K562 (cell line): ENCODE data around the gene LEPR. TPM values are rescaled to one million over a fixed set of nuclear protein-coding genes. Genes with fewer than 3 reads are reported as not detected.

ENCODE experiments used
- CC2D1A ChIP-seq: fragments of 450-650 bp; IDR thresholded peaks from 2 replicates; pipeline ENCODE4 v1.6.1; 2017; ENCODE audit warnings: mild to moderate bottlenecking
- CREBBP ChIP-seq: IDR thresholded peaks from one replicate; pipeline ENCODE4 v1.6.1; 2012; ENCODE audit warnings: low read depth, mild to moderate bottlenecking, control low read depth, inconsistent platforms, low read length
- DPF2 ChIP-seq: fragments of 450-650 bp; IDR thresholded peaks from 2 replicates; pipeline ENCODE4 v1.6.1; 2016
- HBP1 ChIP-seq: fragments of 450-650 bp; formaldehyde crosslinking; IDR thresholded peaks from 2 replicates; pipeline ENCODE4 v1.4.0; 2022; ENCODE audit warnings: missing genetic modification characterization
- JUNB ChIP-seq: fragments of 450-650 bp; formaldehyde crosslinking; conservative IDR thresholded peaks from 2 replicates; pipeline ENCODE4 v1.4.0; 2020; ENCODE audit warnings: mild to moderate bottlenecking
- KDM1A ChIP-seq, 2 experiments: fragments of 450-650 bp; IDR thresholded peaks; 2 replicates each; pipeline ENCODE4 v1.6.1; 2016; ENCODE audit warnings: mild to moderate bottlenecking in 2 of 2
- KLF6 ChIP-seq: fragments of 250-450 bp; sonication (Bioruptor Pico); IDR thresholded peaks from 2 replicates; pipeline ENCODE4 v1.4.0; 2020; ENCODE audit warnings: mild to moderate bottlenecking, moderate library complexity, borderline replicate concordance
- L3MBTL2 ChIP-seq: fragments of 450-650 bp; IDR thresholded peaks from 2 replicates; pipeline ENCODE4 v1.6.1; 2016; ENCODE audit warnings: mild to moderate bottlenecking, moderate library complexity
- LEF1 ChIP-seq: fragments of 450-650 bp; IDR thresholded peaks from 2 replicates; pipeline ENCODE4 v1.6.1; 2016; ENCODE audit warnings: mild to moderate bottlenecking
- MTA3 ChIP-seq: fragments of 450-650 bp; formaldehyde crosslinking; IDR thresholded peaks from 2 replicates; pipeline ENCODE4 v1.6.1; 2017; ENCODE audit warnings: mild to moderate bottlenecking, borderline replicate concordance
- OTX1 ChIP-seq: fragments of 450-650 bp; formaldehyde crosslinking; IDR thresholded peaks from 2 replicates; pipeline ENCODE4 v1.4.0; 2022; ENCODE audit warnings: mild to moderate bottlenecking
- PML ChIP-seq: IDR thresholded peaks from 2 replicates; pipeline ENCODE4 v1.6.1; 2012; ENCODE audit warnings: low read length, inconsistent platforms
- RAD21 ChIP-seq, 2 experiments: fragments of 250-450 bp in 1 of 2; fragments of 450-650 bp in 1 of 2; sonication (Bioruptor Pico) in 1 of 2; formaldehyde crosslinking in 1 of 2; IDR thresholded peaks in 1 of 2; conservative IDR thresholded peaks in 1 of 2; 2 replicates each; pipeline versions ENCODE4 v1.4.0 to v1.8.0; 2020 to 2022; ENCODE audit warnings: mild to moderate bottlenecking in 2 of 2, moderate library complexity in 1 of 2
- SOX6 ChIP-seq: fragments of 450-650 bp; IDR thresholded peaks from 2 replicates; pipeline ENCODE4 v1.6.1; 2014; ENCODE audit warnings: mild to moderate bottlenecking
- SRF ChIP-seq, 2 experiments: fragments of 250-450, 450-650 bp in 1 of 2; sonication (Bioruptor Pico) in 1 of 2; sonication (generic) in 1 of 2; formaldehyde crosslinking; IDR thresholded peaks; 2 replicates each; pipeline versions ENCODE4 v1.5.0 to v1.5.1; 2020 to 2022; ENCODE audit warnings: mild to moderate bottlenecking in 1 of 2, missing genetic modification reagents in 1 of 2
- ZBED1 ChIP-seq: IDR thresholded peaks from 2 replicates; pipeline ENCODE4 v1.6.1; 2014
- ZNF584 ChIP-seq: fragments of 200-800 bp; sonication (Bioruptor generic); IDR thresholded peaks from 2 replicates; pipeline ENCODE4 v1.6.1; 2016; ENCODE audit warnings: low read depth, mild to moderate bottlenecking, missing genetic modification characterization, missing compliant biosample characterization
- ZNF707 ChIP-seq: fragments of 250-450 bp; sonication (Bioruptor Pico); conservative IDR thresholded peaks from 2 replicates; pipeline ENCODE4 v1.8.0; 2022; ENCODE audit warnings: inconsistent platforms, mild to moderate bottlenecking, moderate library complexity
- polyA plus RNA-seq, 8 experiments: library from polyadenylated mRNA; depleted of rRNA in 4 of 8; stranded (reverse) in 5 of 8; unstranded in 3 of 8; fragments of >200 nt; fragmentation: Nextera tagmentation in 2 of 8; fragmentation: Illumina TruSeq in 1 of 8; extraction: Ambion mirVana in 2 of 8; extraction: Trizol in 1 of 8; gene quantifications; 2 replicates each; pipeline versions ENCODE4 v1.2.1 to v1.2.3, GENCODE V29; 2011 to 2014; ENCODE audit warnings: inconsistent platforms in 1 of 8, missing spikeins in 1 of 8
- total RNA-seq, 7 experiments: library from RNA; depleted of rRNA in 6 of 7; stranded (reverse); fragments of >200 nt in 6 of 7; fragmentation: Illumina TruSeq in 2 of 7; extraction: Trizol in 2 of 7; gene quantifications; 2 replicates each; pipeline versions ENCODE4 v1.2.1 to v1.2.3, GENCODE V29; 2011 to 2021; ENCODE audit warnings: low replicate concordance in 1 of 7
- TF ChIP-seq, protein P1 (sequence below), 2 experiments: fragments of 150-350 bp in 1 of 2; IDR thresholded peaks; 2 replicates each; pipeline ENCODE4 v1.6.1; 2012 to 2016; ENCODE audit warnings: low read depth in 2 of 2, low read length in 2 of 2, mild to moderate bottlenecking in 1 of 2, moderate library complexity in 1 of 2
- TF ChIP-seq, protein P2 (sequence below), 2 experiments: fragments of 450-650 bp; IDR thresholded peaks; 2 replicates each; pipeline ENCODE4 v1.6.1; 2018; ENCODE audit warnings: mild to moderate bottlenecking in 2 of 2, low read depth in 1 of 2; ENCODE audit not compliant: partially characterized antibody in 2 of 2

The LEPR gene
- total and polyA plus RNA-seq, 9 of the 15 experiments (the other 6 are each of a cell fraction or from before 2014, with no cell fraction given), result 12.2 to 111 (median 43.1) TPM

- TF ChIP-seq KDM1A (IDR thresholded peaks at IDR 0.05) (peak; percentile 91 to 93), JUNB (CRISPR knock-in tag) (0 out of 2 replicates have a peak, but pooled peaks have one; percentile 4), CC2D1A (peak; percentile 98), ZNF584 (peak; percentile 9; the same call in 1 of the 2 replicates), LEF1 (peak; percentile 99), SRF (CRISPR knock-in tag; IDR thresholded peaks at IDR 0.05) (0 out of 4 replicates have a peak, but pooled peaks of 1 of the 2 experiments have one; percentile 56), DPF2 (peak; percentile 99), PML (peak; percentile 99), MTA3 (peak; percentile 63), ZBED1 (peak; percentile 88; the same call in 1 of the 2 replicates), CREBBP (no peak), SOX6 (peak; percentile 99), OTX1 (CRISPR knock-in tag) (0 out of 2 replicates have a peak, but pooled peaks have one; percentile 62), HBP1 (CRISPR knock-in tag) (peak; percentile 80; the same call in 1 of the 2 replicates), L3MBTL2 (peak; percentile 72), RAD21 (CRISPR knock-in tag; conservative IDR thresholded peaks at IDR 0.05 in 1 of 2, IDR thresholded peaks at IDR 0.05 in 1 of 2) (peak; percentile 26 to 42; a peak in 2 of 4 replicates), KLF6 (CRISPR knock-in tag) (peak; percentile 74; the same call in 1 of the 2 replicates), ZNF707 (CRISPR knock-in tag) (no peak)
- TF ChIP-seq, protein P1, sequence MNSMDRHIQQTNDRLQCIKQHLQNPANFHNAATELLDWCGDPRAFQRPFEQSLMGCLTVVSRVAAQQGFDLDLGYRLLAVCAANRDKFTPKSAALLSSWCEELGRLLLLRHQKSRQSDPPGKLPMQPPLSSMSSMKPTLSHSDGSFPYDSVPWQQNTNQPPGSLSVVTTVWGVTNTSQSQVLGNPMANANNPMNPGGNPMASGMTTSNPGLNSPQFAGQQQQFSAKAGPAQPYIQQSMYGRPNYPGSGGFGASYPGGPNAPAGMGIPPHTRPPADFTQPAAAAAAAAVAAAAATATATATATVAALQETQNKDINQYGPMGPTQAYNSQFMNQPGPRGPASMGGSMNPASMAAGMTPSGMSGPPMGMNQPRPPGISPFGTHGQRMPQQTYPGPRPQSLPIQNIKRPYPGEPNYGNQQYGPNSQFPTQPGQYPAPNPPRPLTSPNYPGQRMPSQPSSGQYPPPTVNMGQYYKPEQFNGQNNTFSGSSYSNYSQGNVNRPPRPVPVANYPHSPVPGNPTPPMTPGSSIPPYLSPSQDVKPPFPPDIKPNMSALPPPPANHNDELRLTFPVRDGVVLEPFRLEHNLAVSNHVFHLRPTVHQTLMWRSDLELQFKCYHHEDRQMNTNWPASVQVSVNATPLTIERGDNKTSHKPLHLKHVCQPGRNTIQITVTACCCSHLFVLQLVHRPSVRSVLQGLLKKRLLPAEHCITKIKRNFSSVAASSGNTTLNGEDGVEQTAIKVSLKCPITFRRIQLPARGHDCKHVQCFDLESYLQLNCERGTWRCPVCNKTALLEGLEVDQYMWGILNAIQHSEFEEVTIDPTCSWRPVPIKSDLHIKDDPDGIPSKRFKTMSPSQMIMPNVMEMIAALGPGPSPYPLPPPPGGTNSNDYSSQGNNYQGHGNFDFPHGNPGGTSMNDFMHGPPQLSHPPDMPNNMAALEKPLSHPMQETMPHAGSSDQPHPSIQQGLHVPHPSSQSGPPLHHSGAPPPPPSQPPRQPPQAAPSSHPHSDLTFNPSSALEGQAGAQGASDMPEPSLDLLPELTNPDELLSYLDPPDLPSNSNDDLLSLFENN (IDR thresholded peaks at IDR 0.05; ENCODE audit: low read depth in 2 of 2, low read length in 2 of 2), result peak in 1 of 2 experiments; percentile 97; a peak in 2 of 4 replicates
- TF ChIP-seq, protein P2, sequence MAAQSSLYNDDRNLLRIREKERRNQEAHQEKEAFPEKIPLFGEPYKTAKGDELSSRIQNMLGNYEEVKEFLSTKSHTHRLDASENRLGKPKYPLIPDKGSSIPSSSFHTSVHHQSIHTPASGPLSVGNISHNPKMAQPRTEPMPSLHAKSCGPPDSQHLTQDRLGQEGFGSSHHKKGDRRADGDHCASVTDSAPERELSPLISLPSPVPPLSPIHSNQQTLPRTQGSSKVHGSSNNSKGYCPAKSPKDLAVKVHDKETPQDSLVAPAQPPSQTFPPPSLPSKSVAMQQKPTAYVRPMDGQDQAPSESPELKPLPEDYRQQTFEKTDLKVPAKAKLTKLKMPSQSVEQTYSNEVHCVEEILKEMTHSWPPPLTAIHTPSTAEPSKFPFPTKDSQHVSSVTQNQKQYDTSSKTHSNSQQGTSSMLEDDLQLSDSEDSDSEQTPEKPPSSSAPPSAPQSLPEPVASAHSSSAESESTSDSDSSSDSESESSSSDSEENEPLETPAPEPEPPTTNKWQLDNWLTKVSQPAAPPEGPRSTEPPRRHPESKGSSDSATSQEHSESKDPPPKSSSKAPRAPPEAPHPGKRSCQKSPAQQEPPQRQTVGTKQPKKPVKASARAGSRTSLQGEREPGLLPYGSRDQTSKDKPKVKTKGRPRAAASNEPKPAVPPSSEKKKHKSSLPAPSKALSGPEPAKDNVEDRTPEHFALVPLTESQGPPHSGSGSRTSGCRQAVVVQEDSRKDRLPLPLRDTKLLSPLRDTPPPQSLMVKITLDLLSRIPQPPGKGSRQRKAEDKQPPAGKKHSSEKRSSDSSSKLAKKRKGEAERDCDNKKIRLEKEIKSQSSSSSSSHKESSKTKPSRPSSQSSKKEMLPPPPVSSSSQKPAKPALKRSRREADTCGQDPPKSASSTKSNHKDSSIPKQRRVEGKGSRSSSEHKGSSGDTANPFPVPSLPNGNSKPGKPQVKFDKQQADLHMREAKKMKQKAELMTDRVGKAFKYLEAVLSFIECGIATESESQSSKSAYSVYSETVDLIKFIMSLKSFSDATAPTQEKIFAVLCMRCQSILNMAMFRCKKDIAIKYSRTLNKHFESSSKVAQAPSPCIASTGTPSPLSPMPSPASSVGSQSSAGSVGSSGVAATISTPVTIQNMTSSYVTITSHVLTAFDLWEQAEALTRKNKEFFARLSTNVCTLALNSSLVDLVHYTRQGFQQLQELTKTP (IDR thresholded peaks at IDR 0.05; ENCODE audit: low read depth in 1 of 2, partially characterized antibody in 2 of 2), result peak; percentile 37 to 89
Observed at GRCh38 chr1:65412256-65412983, 8.0 kb upstream of the LEPR start (continued).
